Adrenal gland (tissue), 12 donors: Measurements from ENCODE around the gene SLC31A2. TPM values are rescaled to one million over a fixed set of nuclear protein-coding genes. Genes with fewer than 3 reads are reported as not detected.
A peak's percentile ranks its signal among the peaks of the same experiment; 100 is the strongest.

Source experiments
- DNase-seq, 7 donors: peaks; one replicate each; pipeline ENCODE4 v3.0.0-alpha.2; 2019 to 2020
- H3K27ac ChIP-seq, 5 donors: fragments of 200-600 bp; sonication (generic) in 4 of 5; 1 replicate in 3 of 5; 2 replicates in 2 of 5; pipeline versions ENCODE4 v1.5.1 to v1.8.0; 2016 to 2020; ENCODE audit warnings: mild to moderate bottlenecking in 1 of 5
- H3K27me3 ChIP-seq: fragments of 200-600 bp; 2 replicates; pipeline ENCODE4 v1.8.0; 2021
- H3K36me3 ChIP-seq, 2 donors: fragments of 200-600 bp; replicated peaks in 1 of 2; 1 replicate in 1 of 2; 2 replicates in 1 of 2; pipeline versions ENCODE4 v1.5.1 to v1.8.0; 2018 to 2022
- H3K4me1 ChIP-seq, 2 donors: fragments of 200-600 bp; replicated peaks in 1 of 2; 1 replicate in 1 of 2; 2 replicates in 1 of 2; pipeline versions ENCODE4 v1.5.1 to v1.8.0; 2018 to 2021
- H3K4me3 ChIP-seq, 4 donors: fragments of 200-600 bp; sonication (generic) in 3 of 4; one replicate each; pipeline ENCODE4 v1.5.1; 2016 to 2018
- H3K9me3 ChIP-seq, 3 donors: fragments of 200-600 bp; sonication (generic) in 1 of 3; replicated peaks in 1 of 3; 1 replicate in 2 of 3; 2 replicates in 1 of 3; pipeline versions ENCODE4 v1.5.1 to v1.8.0; 2016 to 2021
- CTCF ChIP-seq, 6 experiments: fragments of 450-650 bp in 4 of 6; fragments of 200-600 bp in 2 of 6; sonication (generic) in 1 of 6; IDR thresholded peaks; 1 replicate in 5 of 6; 2 replicates in 1 of 6; pipeline versions ENCODE4 v1.5.1 to v1.8.0; 2016 to 2021; ENCODE audit warnings: antibody characterized with exemption in 6 of 6, mild to moderate bottlenecking in 2 of 6, moderate library complexity in 1 of 6
- POLR2A ChIP-seq, 2 donors: fragments of 450-650 bp; IDR thresholded peaks; one replicate each; pipeline ENCODE4 v1.6.1; 2017; ENCODE audit warnings: antibody characterized with exemption in 2 of 2, mild to moderate bottlenecking in 2 of 2, moderate library complexity in 1 of 2
- WGBS, 4 donors: extraction: QIAGEN DNeasy Blood & Tissue Kit in 2 of 4; methylation state at CpG; one replicate each; pipeline versions ENCODE4 v1.1.5 to v1.1.7; 2013 to 2017; 5-methylcytosine and 5-hydroxymethylcytosine counted together
- intact Hi-C, 2 donors: fragments of 100-400 bp; cut with DNase I; formaldehyde crosslinking; loops; one replicate each; pipeline versions ENCODE4 v1.14.1 to v1.15.0; 2022 to 2023
- polyA plus RNA-seq, 3 donors: library from polyadenylated mRNA; stranded (reverse); fragments of 200-250 nt in 2 of 3; fragments of 350-450 nt in 1 of 3; fragmentation: Illumina TruSeq in 1 of 3; extraction: RNeasy Lipid Tissue Mini Kit (QIAGEN cat#74804) in 1 of 3; gene quantifications; one replicate each; pipeline ENCODE4 v1.2.3, GENCODE V29; 2013 to 2014
- total RNA-seq, 9 donors: library from RNA; depleted of rRNA in 4 of 9; stranded (reverse); fragments of >200 nt in 4 of 9; fragments of 120-200 nt in 1 of 9; fragmentation: NEBNext Ultra II Directional in 1 of 9; extraction: Animal tissue kit (Norgen Biotek cat#: 25700) in 1 of 9; gene quantifications; one replicate each; pipeline versions ENCODE4 v1.1.0 to v1.2.4, GENCODE V29; 2013 to 2023
- donor health status: healthy with polysubstance abuse.
- donor health status: Bipolar disorder and iron deficiency.
- donor health status: DM: yes; HTN: yes; CAD: no.
- donor health status: DM: no; HTN: no; CAD: no.
- donor health status: DM: no; HTN: no; CAD: no.
- donor health status: DM: yes; HTN: yes; CAD: no.

SLC31A2 gene
- total and polyA plus RNA-seq, 12 donors = 9.1 to 50.8 (median 20.9) TPM

GRCh38 chr9:113153599-113153998, 2.8 kb downstream of the SLC31A2 start:
- intact Hi-C loops = no loop called here
- Histone ChIP-seq H3K27ac (peak overlapping the region in 2 of 5 donors; percentile 1 to 67), H3K4me1 (peaks cover 19 to 55% of the 10 kb centered on the region in 2 donors)

DNA sequence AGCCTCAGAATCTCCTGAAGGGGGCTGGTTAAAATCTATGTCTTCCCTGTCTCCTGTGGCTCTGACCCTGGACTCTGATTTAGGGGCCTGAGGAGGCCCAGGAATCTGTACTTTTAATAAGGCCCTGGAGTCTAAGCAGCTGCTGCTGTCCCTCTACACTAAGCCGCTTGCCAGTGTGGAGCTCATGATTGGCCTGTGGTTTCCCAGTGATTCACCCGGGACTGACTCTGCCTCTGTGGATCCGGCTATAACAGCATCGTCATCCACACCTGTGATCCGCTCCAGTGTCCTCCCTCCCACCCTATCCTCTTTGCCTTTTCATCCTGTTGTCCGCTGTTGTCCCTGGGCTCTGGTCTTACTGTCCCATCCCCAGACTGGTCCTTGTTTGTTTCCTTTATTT, 3.7 kb downstream of the SLC31A2 start:
- peak in 4 of 7 donors; percentile 31 to 79 (median 42) for DNase-seq
- 52 to 76% (median 67%) methylated on average over 6 of the region's 6 CpGs for WGBS, 4 donors
- intact Hi-C loops = no loop called here
- peak overlapping the region in 2 of 5 donors; percentile 1 to 67 for H3K27ac ChIP-seq
- TF ChIP-seq CTCF (IDR thresholded peaks at IDR 0.05) (no peak), POLR2A (IDR thresholded peaks at IDR 0.05) (no peak)
- H3K4me1 ChIP-seq = peaks cover 19 to 55% of the 10 kb centered on the region in 2 donors
- H3K36me3 ChIP-seq = peaks cover 0 to 16% of the 10 kb centered on the region in 2 donors
- H3K27me3 ChIP-seq = no peaks in the 10 kb centered on the region
- H3K4me3 ChIP-seq = no peak overlapping the region
- H3K9me3 ChIP-seq = no peaks in the 10 kb centered on the region

More at GRCh38 chr9:113153599-113153998, 2.8 kb downstream of the SLC31A2 start:
- H3K27me3 ChIP-seq = no peaks in the 10 kb centered on the region
- WGBS, 4 donors = 84 to 89% (median 89%) methylated on average over 6 of the region's 6 CpGs
- DNase-seq = no peak
- H3K36me3 ChIP-seq = peaks cover 0 to 7% of the 10 kb centered on the region in 2 donors
- no peak for TF ChIP-seq CTCF (IDR thresholded peaks at IDR 0.05)
- no peak for TF ChIP-seq POLR2A (IDR thresholded peaks at IDR 0.05)
- no peak overlapping the region for H3K4me3 ChIP-seq
- no peaks in the 10 kb centered on the region for H3K9me3 ChIP-seq

DNA sequence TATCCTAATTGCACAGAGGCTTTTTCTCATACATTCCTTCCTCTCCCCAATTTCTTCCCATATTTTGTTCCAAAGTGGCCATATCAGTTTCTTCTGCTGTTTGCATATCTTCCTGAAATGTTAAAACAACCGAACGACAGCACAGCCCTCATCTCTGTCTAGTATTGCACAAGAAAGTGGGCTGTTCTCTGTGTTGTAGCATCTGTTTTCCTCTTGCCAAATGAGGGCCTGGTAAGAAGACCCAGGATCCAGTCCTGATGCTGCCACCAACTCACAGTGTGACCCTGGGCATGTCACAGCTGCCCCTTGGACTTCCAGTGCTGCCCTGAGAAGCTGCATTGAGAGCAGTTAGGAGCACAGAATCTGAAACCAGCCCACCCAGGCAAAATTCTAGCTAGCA, 4.1 kb downstream of the SLC31A2 start:
- H3K4me3 ChIP-seq = no peak overlapping the region
- no peak for DNase-seq
- no peaks in the 10 kb centered on the region for H3K9me3 ChIP-seq
- peak overlapping the region in 2 of 5 donors; percentile 1 to 67 for H3K27ac ChIP-seq
- WGBS, 4 donors = 51 to 61% (median 59%) methylated on average over 2 of the region's 2 CpGs
- H3K36me3 ChIP-seq = peaks cover 0 to 21% of the 10 kb centered on the region in 2 donors
- H3K27me3 ChIP-seq = no peaks in the 10 kb centered on the region
- peaks cover 19 to 53% of the 10 kb centered on the region in 2 donors for H3K4me1 ChIP-seq
- TF ChIP-seq CTCF (IDR thresholded peaks at IDR 0.05) (no peak), POLR2A (IDR thresholded peaks at IDR 0.05) (no peak)
- intact Hi-C loops = no loop called here

- Histone ChIP-seq H3K4me3 (no peak overlapping the region), H3K4me1 (peaks cover 19 to 47% of the 10 kb centered on the region in 2 donors), H3K36me3 (peaks cover 0 to 26% of the 10 kb centered on the region in 2 donors), H3K27me3 (no peaks in the 10 kb centered on the region), H3K27ac (peak overlapping the region in 2 of 5 donors; percentile 1 to 67), H3K9me3 (no peaks in the 10 kb centered on the region)
- DNase-seq = peak in 2 of 7 donors; percentile 26 to 70
- whole genome bisulfite sequencing, 4 donors = 42 to 58% (median 53%) methylated on average over 6 to 7 of the region's 7 CpGs
- no peak for TF ChIP-seq POLR2A (IDR thresholded peaks at IDR 0.05)
- TF ChIP-seq CTCF (IDR thresholded peaks at IDR 0.05) = no peak
- intact Hi-C loops = no loop called here
These were observed 5.2 kb downstream of the SLC31A2 start for GRCh38 chr9:113155911-113156588.
